Measurements from ENCODE around the gene EEFSEC. TPM values are rescaled to one million over a fixed set of nuclear protein-coding genes. Genes with fewer than 3 reads are reported as not detected.
A peak's percentile ranks its signal among the peaks of the same experiment; 100 is the strongest.

Gene EEFSEC
- total and polyA plus RNA-seq, 2 of the 4 experiments (the other 2 are of a cell fraction), result 4.5 to 9.3 TPM

DNA sequence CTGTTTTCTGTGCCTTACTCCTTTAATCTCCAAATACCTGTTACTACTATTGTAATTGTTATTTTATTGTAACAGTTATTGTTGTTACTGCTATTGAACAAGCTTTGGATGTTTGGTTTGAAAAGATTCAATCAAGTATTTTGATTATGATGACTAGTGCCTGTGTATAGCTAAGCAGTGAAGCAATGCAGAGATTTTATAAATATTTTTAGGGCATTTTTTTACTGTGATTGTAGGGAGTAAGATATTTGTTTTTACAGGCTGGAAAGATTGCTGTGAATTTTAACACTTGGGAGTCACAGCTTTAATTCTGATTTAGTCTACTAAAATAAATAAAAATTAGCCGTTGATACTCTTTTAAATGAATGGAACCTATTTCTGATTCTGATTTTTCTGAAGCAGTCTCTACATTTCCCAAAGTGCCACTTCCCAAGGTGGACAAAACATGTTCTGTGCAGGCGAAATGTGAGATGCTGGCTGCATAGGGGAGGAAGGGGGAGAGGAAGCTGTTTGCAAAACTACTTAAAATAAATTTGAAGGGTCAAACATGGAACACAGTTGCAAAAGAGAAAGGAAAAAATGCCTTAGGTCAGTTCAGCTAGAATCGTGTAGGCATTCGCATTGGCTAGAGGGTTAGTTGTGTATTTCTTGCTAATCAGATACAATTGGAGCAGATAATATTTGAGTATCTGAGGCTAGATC, 25.7 kb downstream of the EEFSEC start:
- intact Hi-C loops (cut with micrococcal nuclease), result no loop called here
- no peak overlapping the region for H3K14ac ChIP-seq (replicated peaks; ENCODE audit: low read depth, low read length)
- no CpG with 5 or more reads among the region's 4 CpGs for WGBS, 2 experiments (ENCODE audit: extremely low coverage in 2 of 2, insufficient read length in 1 of 2)
- no TSS peak for BruUV-seq (replicated peaks)
- in situ Hi-C loops (cut with MboI; ENCODE audit: low sequenced_read_pairs), result loop anchor here (10.0 kb wide), 1 partner anchor 416 kb away; no protein-coding TSS in a partner anchor
- peaks cover 14 to 20% of the 10 kb centered on the region in 2 experiments; a peak in 3 of 4 replicates for H3K79me1 ChIP-seq (ENCODE audit: low read depth in 1 of 2, low read length in 2 of 2)
- H3K9me3 ChIP-seq (ENCODE audit: control insufficient read depth, insufficient read depth, low read length), result no peaks in the 10 kb centered on the region
- no peak overlapping the region for H2AFZ ChIP-seq (replicated peaks; ENCODE audit: low read length, poor library complexity)
- no peak overlapping the region for H3K56ac ChIP-seq (ENCODE audit: extremely low read depth, insufficient read depth, low read length)
- H2BK5ac ChIP-seq (ENCODE audit: low read depth, low read length, poor library complexity, severe bottlenecking), result no peak overlapping the region
- H2BK120ac ChIP-seq (ENCODE audit: low read depth, low read length), result no peak overlapping the region
- peak; percentile 15 for DNase-seq
- no peak overlapping the region for H4K8ac ChIP-seq (ENCODE audit: low read depth in 2 of 2, low read length in 2 of 2)
- no peak overlapping the region for H4K5ac ChIP-seq (ENCODE audit: low read depth, low read length)
- ATAC-seq (ENCODE audit: low read depth), result peak; percentile 72
- no peaks in the 10 kb centered on the region for H3K36me3 ChIP-seq (ENCODE audit: control insufficient read depth, insufficient read depth, low read length)
- H3K27me3 ChIP-seq (ENCODE audit: control insufficient read depth, insufficient read depth, low read length), result no peaks in the 10 kb centered on the region
- 0 out of 2 replicates have a peak, but pooled peaks cover 3% of the 10 kb centered on the region for H3K9me1 ChIP-seq (ENCODE audit: insufficient read depth, low read length)
- dilution Hi-C loops (cut with HindIII; ENCODE audit: low sequenced_read_pairs, unreplicated experiment), result no loop called here
- H3K18ac ChIP-seq (ENCODE audit: low read depth, low read length), result no peak overlapping the region
- no peak overlapping the region for H3K23ac ChIP-seq (ENCODE audit: low read depth, low read length)
- H2BK20ac ChIP-seq (ENCODE audit: low read depth, low read length), result no peak overlapping the region
- H3K9ac ChIP-seq (ENCODE audit: low read depth, low read length), result no peak overlapping the region
- H3K4me2 ChIP-seq (ENCODE audit: low read depth, low read length), result peak overlapping the region; percentile 56
- no peak for TF ChIP-seq MXI1 (IDR thresholded peaks at IDR 0.05; ENCODE audit: borderline replicate concordance, low read depth, low read length)
- H3K4ac ChIP-seq (ENCODE audit: low read depth, low read length), result no peak overlapping the region
- no peak overlapping the region for H2BK15ac ChIP-seq (ENCODE audit: low read depth, low read length)
- no peak overlapping the region for H3K27ac ChIP-seq (ENCODE audit: insufficient read depth, low read length)
- no peaks in the 10 kb centered on the region for H4K20me1 ChIP-seq (ENCODE audit: insufficient read depth, low read length)
- no peak overlapping the region for H3K4me3 ChIP-seq (ENCODE audit: insufficient read depth, low read depth, low read length)
- no peak overlapping the region for H4K91ac ChIP-seq (ENCODE audit: insufficient read depth, low read depth, low read length)
- no peak overlapping the region for H2AK9ac ChIP-seq (replicated peaks; ENCODE audit: low read depth, low read length, poor library complexity)
- CTCF ChIA-PET, result no interaction called here
- peaks cover 2% of the 10 kb centered on the region; the same call in 1 of the 2 replicates for H3K4me1 ChIP-seq (ENCODE audit: control insufficient read depth, insufficient read depth, low read length)
- no peak overlapping the region for H2AK5ac ChIP-seq (ENCODE audit: low read depth, low read length)
- POLR2A ChIA-PET (ENCODE audit: unreplicated experiment), result no interaction called here
